Liver (tissue), 9 donors: Measurements from ENCODE around the gene LRRFIP2. TPM values are rescaled to one million over a fixed set of nuclear protein-coding genes. Genes with fewer than 3 reads are reported as not detected.

Experiments used
- DNase-seq: peaks from one replicate; pipeline ENCODE4 v3.0.0-alpha.2; 2017; ENCODE audit warnings: low spot score
- H3K27ac ChIP-seq, 2 donors: one replicate each; pipeline ENCODE4 v1.7.0; 2013; ENCODE audit warnings: inconsistent platforms in 2 of 2, low read length in 2 of 2, control low read depth in 1 of 2, low read depth in 1 of 2, mild to moderate bottlenecking in 1 of 2
- H3K27me3 ChIP-seq, 4 donors: one replicate each; pipeline versions ENCODE4 v1.6.1 to v1.7.0; 2013; ENCODE audit warnings: low read length in 3 of 4, inconsistent platforms in 1 of 4, mild to moderate bottlenecking in 1 of 4, moderate library complexity in 1 of 4; ENCODE audit not compliant: control insufficient read depth in 4 of 4, insufficient read depth in 4 of 4
- H3K36me3 ChIP-seq, 4 donors: one replicate each; pipeline versions ENCODE4 v1.6.1 to v1.7.0; 2013; ENCODE audit warnings: low read length in 3 of 4, mild to moderate bottlenecking in 3 of 4, low read depth in 1 of 4, moderate library complexity in 1 of 4; ENCODE audit not compliant: control insufficient read depth in 4 of 4, insufficient read depth in 3 of 4
- H3K4me1 ChIP-seq, 4 donors: one replicate each; pipeline versions ENCODE4 v1.6.1 to v1.7.0; 2013; ENCODE audit warnings: low read length in 3 of 4, mild to moderate bottlenecking in 3 of 4, moderate library complexity in 1 of 4; ENCODE audit not compliant: control insufficient read depth in 4 of 4, insufficient read depth in 4 of 4
- H3K4me3 ChIP-seq, 3 donors: one replicate each; pipeline versions ENCODE4 v1.6.1 to v1.7.0; 2013; ENCODE audit warnings: low read length in 3 of 3, control low read depth in 1 of 3, low read depth in 1 of 3, mild to moderate bottlenecking in 1 of 3
- H3K9ac ChIP-seq, 2 donors: one replicate each; pipeline ENCODE4 v1.7.0; 2013; ENCODE audit warnings: low read length in 2 of 2, mild to moderate bottlenecking in 2 of 2, moderate library complexity in 2 of 2, control low read depth in 1 of 2, low read depth in 1 of 2
- H3K9me3 ChIP-seq, 4 donors: one replicate each; pipeline versions ENCODE4 v1.6.1 to v1.7.0; 2013; ENCODE audit warnings: low read length in 3 of 4; ENCODE audit not compliant: control insufficient read depth in 4 of 4
- FOXA1 ChIP-seq: IDR thresholded peaks from 2 replicates; pipeline ENCODE4 v1.6.1; 2016; ENCODE audit warnings: antibody characterized with exemption
- FOXA2 ChIP-seq: IDR thresholded peaks from 2 replicates; pipeline ENCODE4 v1.6.1; 2016; ENCODE audit warnings: antibody characterized with exemption
- HNF4A ChIP-seq, 2 donors: conservative IDR thresholded peaks; 2 replicates each; pipeline ENCODE4 v1.6.1; 2016; ENCODE audit warnings: antibody characterized with exemption in 2 of 2, mild to moderate bottlenecking in 2 of 2
- HNF4G ChIP-seq: IDR thresholded peaks from 2 replicates; pipeline ENCODE4 v1.6.1; 2016; ENCODE audit warnings: antibody characterized with exemption
- JUND ChIP-seq, 2 donors: IDR thresholded peaks; 2 replicates each; pipeline ENCODE4 v1.6.1; 2016; ENCODE audit warnings: antibody characterized with exemption in 2 of 2
- NR2F2 ChIP-seq: IDR thresholded peaks from 2 replicates; pipeline ENCODE4 v1.6.1; 2016; ENCODE audit warnings: antibody characterized with exemption
- RAD21 ChIP-seq, 2 donors: IDR thresholded peaks; 2 replicates each; pipeline ENCODE4 v1.6.1; 2016; ENCODE audit warnings: antibody characterized with exemption in 2 of 2, mild to moderate bottlenecking in 2 of 2
- REST ChIP-seq: IDR thresholded peaks from 2 replicates; pipeline ENCODE4 v1.6.1; 2016; ENCODE audit warnings: antibody characterized with exemption, mild to moderate bottlenecking
- RXRA ChIP-seq, 2 donors: IDR thresholded peaks; 2 replicates each; pipeline ENCODE4 v1.6.1; 2017 to 2018; ENCODE audit warnings: antibody characterized with exemption in 2 of 2, mild to moderate bottlenecking in 1 of 2
- SP1 ChIP-seq: IDR thresholded peaks from 2 replicates; pipeline ENCODE4 v1.6.1; 2018; ENCODE audit warnings: antibody characterized with exemption, mild to moderate bottlenecking
- TAF1 ChIP-seq: conservative IDR thresholded peaks from 2 replicates; pipeline ENCODE4 v1.6.1; 2016; ENCODE audit warnings: antibody characterized with exemption, mild to moderate bottlenecking
- YY1 ChIP-seq: IDR thresholded peaks from 2 replicates; pipeline ENCODE4 v1.6.1; 2016; ENCODE audit warnings: antibody characterized with exemption, mild to moderate bottlenecking
- WGBS: extraction: QIAGEN DNeasy Blood & Tissue Kit; methylation state at CpG from one replicate; pipeline ENCODE4 v1.1.7; 2013; 5-methylcytosine and 5-hydroxymethylcytosine counted together
- polyA plus RNA-seq, 2 donors: library from polyadenylated mRNA; stranded (reverse) in 1 of 2; unstranded in 1 of 2; fragments of 200-250 nt in 1 of 2; fragments of >200 nt in 1 of 2; fragmentation: Nextera tagmentation in 1 of 2; extraction: Ambion mirVana in 1 of 2; gene quantifications; one replicate each; pipeline versions ENCODE4 v1.2.1 to v1.2.3, GENCODE V29; 2013 to 2015
- total RNA-seq, 2 donors: library from RNA; depleted of rRNA; stranded (reverse); fragments of >200 nt; gene quantifications; one replicate each; pipeline ENCODE4 v1.2.3, GENCODE V29; 2014
- TF ChIP-seq, protein P1 (sequence below): IDR thresholded peaks from 2 replicates; pipeline ENCODE4 v1.6.1; 2016; ENCODE audit warnings: antibody characterized with exemption
- TF ChIP-seq, protein P2 (sequence below): fragments of 150-350 bp; IDR thresholded peaks from 2 replicates; pipeline ENCODE4 v1.5.1; 2017; ENCODE audit warnings: improper control_type of control experiment, low read depth, low read length; ENCODE audit not compliant: missing input control
- TF ChIP-seq, protein P3 (sequence below): IDR thresholded peaks from 2 replicates; pipeline ENCODE4 v1.6.1; 2016; ENCODE audit warnings: antibody characterized with exemption
- TF ChIP-seq, protein P4 (sequence below): IDR thresholded peaks from 2 replicates; pipeline ENCODE4 v1.6.1; 2016; ENCODE audit warnings: antibody characterized with exemption
- donor health status: healthy.
- donor health status: healthy.
- donor health status: healthy.
- donor health status: healthy.
- donor health status: healthy.

Gene LRRFIP2
- total and polyA plus RNA-seq, 4 donors = 22.6 to 56.9 (median 39.8) TPM

DNA sequence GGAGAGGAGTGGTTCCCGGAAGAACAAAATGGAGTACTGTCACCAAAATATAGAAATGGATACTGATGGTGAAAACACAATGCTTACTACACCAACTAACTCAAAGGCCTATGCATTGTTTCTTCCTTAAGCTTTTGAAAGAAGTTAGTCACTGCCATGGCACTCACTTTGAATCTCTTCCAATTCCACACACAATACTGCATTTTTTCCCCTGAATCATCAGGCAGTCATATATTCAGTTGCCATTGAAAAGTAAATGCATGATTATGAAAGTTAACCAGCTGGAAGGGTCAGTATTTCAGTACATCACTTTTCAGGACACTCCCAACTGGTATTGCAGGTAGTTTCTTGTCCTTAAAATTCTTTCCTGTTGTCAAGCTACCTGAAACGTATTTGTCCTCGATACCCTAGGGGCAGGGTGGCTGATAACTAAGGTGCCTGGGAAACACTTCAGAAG is 9.0 kb upstream of the LRRFIP2 start:
- 90% methylated on average over 3 of the region's 3 CpGs for WGBS
- Histone ChIP-seq H3K9ac (no peak overlapping the region), H3K4me1 (peaks cover 0 to 3% (median 1%) of the 10 kb centered on the region in 4 donors), H3K4me3 (no peak overlapping the region), H3K36me3 (no peaks in the 10 kb centered on the region), H3K27me3 (no peaks in the 10 kb centered on the region), H3K27ac (no peak overlapping the region), H3K9me3 (no peaks in the 10 kb centered on the region)
- no peak for TF ChIP-seq FOXA2
- TF ChIP-seq, protein P1, sequence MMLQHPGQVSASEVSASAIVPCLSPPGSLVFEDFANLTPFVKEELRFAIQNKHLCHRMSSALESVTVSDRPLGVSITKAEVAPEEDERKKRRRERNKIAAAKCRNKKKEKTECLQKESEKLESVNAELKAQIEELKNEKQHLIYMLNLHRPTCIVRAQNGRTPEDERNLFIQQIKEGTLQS = no peak
- TF ChIP-seq RXRA (IDR thresholded peaks at IDR 0.05) = no peak
- TF ChIP-seq FOXA1 = no peak
- TF ChIP-seq JUND (IDR thresholded peaks at IDR 0.05) = no peak
- TF ChIP-seq SP1 = no peak
- no peak for TF ChIP-seq TAF1
- TF ChIP-seq, protein P2, sequence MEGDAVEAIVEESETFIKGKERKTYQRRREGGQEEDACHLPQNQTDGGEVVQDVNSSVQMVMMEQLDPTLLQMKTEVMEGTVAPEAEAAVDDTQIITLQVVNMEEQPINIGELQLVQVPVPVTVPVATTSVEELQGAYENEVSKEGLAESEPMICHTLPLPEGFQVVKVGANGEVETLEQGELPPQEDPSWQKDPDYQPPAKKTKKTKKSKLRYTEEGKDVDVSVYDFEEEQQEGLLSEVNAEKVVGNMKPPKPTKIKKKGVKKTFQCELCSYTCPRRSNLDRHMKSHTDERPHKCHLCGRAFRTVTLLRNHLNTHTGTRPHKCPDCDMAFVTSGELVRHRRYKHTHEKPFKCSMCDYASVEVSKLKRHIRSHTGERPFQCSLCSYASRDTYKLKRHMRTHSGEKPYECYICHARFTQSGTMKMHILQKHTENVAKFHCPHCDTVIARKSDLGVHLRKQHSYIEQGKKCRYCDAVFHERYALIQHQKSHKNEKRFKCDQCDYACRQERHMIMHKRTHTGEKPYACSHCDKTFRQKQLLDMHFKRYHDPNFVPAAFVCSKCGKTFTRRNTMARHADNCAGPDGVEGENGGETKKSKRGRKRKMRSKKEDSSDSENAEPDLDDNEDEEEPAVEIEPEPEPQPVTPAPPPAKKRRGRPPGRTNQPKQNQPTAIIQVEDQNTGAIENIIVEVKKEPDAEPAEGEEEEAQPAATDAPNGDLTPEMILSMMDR = no peak
- TF ChIP-seq HNF4A (conservative IDR thresholded peaks at IDR 0.05) = no peak
- DNase-seq = no peak

DNA sequence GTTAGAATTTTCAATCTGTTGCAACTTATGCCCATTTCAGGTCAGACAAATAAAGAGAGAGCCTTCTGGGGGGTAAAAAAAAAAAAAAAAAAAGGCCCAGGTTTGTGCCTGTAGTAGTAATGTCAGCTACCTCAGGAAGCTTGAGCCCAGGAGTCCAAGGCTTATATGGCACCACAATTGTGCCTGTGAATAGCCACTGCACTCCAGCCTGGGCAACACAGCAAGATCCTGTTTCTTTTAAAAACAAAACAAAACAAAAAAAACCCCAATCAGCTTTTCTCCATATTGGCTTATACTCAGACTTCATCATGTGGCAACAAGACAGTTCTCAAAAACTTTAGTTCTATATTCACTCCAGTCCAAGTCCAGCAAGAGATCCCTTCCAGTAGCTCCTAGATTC is 8.4 kb upstream of the LRRFIP2 start:
- Histone ChIP-seq H3K36me3 (no peaks in the 10 kb centered on the region), H3K9me3 (no peaks in the 10 kb centered on the region), H3K4me3 (no peak overlapping the region), H3K4me1 (peaks cover 0 to 9% (median 2%) of the 10 kb centered on the region in 4 donors), H3K27ac (no peak overlapping the region), H3K9ac (no peak overlapping the region), H3K27me3 (no peaks in the 10 kb centered on the region)
- DNase-seq = no peak
- TF ChIP-seq REST = no peak
- no peak for TF ChIP-seq HNF4G
- TF ChIP-seq, protein P1 = no peak
- TF ChIP-seq, protein P3, sequence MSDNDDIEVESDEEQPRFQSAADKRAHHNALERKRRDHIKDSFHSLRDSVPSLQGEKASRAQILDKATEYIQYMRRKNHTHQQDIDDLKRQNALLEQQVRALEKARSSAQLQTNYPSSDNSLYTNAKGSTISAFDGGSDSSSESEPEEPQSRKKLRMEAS = no peak
- TF ChIP-seq YY1 = no peak
- no peak for TF ChIP-seq HNF4A (conservative IDR thresholded peaks at IDR 0.05)
- no peak for TF ChIP-seq JUND (IDR thresholded peaks at IDR 0.05)
- TF ChIP-seq, protein P4, sequence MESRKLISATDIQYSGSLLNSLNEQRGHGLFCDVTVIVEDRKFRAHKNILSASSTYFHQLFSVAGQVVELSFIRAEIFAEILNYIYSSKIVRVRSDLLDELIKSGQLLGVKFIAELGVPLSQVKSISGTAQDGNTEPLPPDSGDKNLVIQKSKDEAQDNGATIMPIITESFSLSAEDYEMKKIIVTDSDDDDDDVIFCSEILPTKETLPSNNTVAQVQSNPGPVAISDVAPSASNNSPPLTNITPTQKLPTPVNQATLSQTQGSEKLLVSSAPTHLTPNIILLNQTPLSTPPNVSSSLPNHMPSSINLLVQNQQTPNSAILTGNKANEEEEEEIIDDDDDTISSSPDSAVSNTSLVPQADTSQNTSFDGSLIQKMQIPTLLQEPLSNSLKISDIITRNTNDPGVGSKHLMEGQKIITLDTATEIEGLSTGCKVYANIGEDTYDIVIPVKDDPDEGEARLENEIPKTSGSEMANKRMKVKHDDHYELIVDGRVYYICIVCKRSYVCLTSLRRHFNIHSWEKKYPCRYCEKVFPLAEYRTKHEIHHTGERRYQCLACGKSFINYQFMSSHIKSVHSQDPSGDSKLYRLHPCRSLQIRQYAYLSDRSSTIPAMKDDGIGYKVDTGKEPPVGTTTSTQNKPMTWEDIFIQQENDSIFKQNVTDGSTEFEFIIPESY = no peak
- TF ChIP-seq NR2F2 = no peak
- no peak for TF ChIP-seq RXRA (IDR thresholded peaks at IDR 0.05)
- no peak for TF ChIP-seq FOXA1
- TF ChIP-seq RAD21 (IDR thresholded peaks at IDR 0.05) = no peak
